GM12873 (cell line): ENCODE data around the gene LRRC63.

Experiments used
- TF ChIP-seq, protein P1 (sequence below): IDR thresholded peaks from 2 replicates; pipeline ENCODE4 v1.5.1; 2012; ENCODE audit warnings: low read depth, mild to moderate bottlenecking, moderate library complexity, low read length, control low read depth; ENCODE audit not compliant: insufficient read depth; ENCODE audit errors: missing control alignments

Gene LRRC63

DNA sequence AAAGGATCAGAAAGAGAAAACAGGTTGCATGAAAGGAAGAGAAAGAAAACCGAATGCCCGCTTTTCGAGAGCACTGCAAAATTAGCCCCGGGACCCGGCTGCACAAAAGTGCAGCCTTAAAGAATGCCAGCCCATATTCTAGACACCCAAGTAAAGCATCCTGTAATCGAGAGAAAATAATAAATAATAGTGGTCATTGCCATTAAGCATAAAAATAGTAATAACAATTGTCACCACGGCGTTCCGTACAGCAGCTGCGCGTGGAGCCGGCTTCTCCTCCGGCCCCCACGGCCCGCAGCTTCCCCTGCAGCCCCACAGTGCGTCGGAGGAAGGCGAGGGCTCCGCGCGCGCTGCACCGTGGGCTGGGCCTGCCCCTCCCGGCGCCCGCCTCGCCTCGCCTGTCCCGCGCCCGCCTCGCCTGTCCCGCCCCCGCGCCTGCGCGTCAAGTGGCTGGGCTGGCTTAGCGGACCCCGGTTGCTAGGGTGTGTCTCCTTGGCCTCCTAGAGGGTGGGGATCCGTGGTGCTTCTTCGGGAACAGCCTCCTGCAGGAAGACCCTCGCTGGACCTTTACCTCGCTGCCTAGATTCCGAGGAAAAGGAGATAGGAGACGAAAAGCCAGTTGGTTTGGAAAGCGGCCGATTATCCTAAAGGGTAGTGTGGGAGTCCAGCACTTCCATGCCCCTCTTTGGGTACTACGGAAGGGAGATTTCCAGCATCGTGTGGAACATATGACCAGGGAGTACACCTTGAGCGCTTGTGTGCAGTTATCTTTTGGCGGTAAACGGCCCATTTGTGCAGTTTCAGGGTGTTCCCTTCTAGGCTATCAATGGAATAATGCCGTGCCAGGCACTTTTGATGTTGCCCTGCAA, at the start of gene LRRC63:
Gene LRRC63 (plus strand): TSS at position 446 of the 869 bp plus-strand sequence. CDS start 1,107 bp downstream, outside the sequence.
- TF ChIP-seq, protein P1, sequence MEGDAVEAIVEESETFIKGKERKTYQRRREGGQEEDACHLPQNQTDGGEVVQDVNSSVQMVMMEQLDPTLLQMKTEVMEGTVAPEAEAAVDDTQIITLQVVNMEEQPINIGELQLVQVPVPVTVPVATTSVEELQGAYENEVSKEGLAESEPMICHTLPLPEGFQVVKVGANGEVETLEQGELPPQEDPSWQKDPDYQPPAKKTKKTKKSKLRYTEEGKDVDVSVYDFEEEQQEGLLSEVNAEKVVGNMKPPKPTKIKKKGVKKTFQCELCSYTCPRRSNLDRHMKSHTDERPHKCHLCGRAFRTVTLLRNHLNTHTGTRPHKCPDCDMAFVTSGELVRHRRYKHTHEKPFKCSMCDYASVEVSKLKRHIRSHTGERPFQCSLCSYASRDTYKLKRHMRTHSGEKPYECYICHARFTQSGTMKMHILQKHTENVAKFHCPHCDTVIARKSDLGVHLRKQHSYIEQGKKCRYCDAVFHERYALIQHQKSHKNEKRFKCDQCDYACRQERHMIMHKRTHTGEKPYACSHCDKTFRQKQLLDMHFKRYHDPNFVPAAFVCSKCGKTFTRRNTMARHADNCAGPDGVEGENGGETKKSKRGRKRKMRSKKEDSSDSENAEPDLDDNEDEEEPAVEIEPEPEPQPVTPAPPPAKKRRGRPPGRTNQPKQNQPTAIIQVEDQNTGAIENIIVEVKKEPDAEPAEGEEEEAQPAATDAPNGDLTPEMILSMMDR = no peak

DNA sequence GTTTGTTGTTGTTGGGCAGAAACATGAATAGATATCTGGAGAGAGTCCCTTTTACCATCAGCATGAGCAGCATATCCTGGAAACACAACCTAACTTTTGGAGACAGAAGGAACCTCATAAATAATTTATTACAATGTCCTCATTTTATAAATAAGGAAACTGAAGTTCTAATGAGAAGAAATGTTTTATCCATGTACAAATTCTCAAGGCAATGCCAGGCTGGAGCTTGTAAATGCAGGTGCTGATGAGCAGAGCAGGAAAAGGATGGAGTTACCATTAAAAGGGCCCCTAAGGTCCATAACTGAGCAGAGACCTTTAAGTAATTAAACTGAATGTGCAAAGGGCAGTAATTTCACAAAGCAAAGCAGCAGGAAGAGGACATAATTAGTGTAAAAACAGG, 47.1 kb upstream of the LRRC63 start:
- TF ChIP-seq, protein P1 = no peak

- TF ChIP-seq, protein P1 = no peak
Measured at GRCh38 chr13:46165485-46166223, 46.1 kb upstream of the LRRC63 start.

- TF ChIP-seq, protein P1 = no peak
Measured at GRCh38 chr13:46166224-46166584, 45.5 kb upstream of the LRRC63 start.

- TF ChIP-seq, protein P1 = no peak
Measured at GRCh38 chr13:46166947-46167610, 44.6 kb upstream of the LRRC63 start.

DNA sequence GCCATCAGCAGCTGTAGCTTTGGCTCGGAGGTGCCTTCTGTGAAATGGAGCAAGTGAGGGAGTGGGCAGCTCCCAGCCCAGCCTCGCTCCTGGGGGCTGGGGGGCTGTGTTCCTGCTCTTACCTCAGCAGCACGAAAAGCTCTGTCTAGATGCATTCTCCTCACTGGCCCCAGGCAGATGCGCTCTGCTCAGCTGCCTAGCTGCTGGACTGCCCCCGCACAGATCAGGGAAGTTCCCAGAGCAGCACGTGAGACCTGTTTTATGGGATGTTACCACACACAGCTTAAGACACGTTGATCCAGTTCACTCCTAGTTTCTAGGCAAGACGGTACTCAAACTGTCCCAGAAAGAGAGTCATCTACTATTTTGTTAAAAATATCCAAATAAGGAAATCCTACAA, 43.4 kb upstream of the LRRC63 start:
- TF ChIP-seq, protein P1 = no peak

DNA sequence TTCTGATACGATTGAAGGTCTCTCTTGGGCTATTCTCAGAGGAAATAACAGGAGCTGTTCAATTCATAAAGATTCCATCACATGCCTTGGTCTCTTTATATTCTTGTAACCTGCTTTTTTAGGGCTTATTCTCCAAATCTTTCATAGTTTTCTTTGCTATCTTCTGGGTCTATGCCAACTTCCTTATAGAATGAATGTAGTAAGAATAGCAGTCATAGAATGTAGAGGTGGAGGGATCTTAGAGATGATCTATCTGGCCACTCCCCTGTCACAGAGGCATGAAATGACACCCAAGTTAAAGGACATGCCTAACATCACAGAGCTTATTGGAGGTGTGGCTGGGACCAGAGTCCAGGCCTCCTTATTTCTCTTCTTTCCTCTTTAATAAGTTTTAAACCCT, 42.9 kb upstream of the LRRC63 start:
- TF ChIP-seq, protein P1 = no peak
